Hypothalamus (tissue), 51 donors: ENCODE measurements around the gene PLEKHG3.

Experiments
- DNase-seq, 51 donors: peaks; one replicate each; lab custom pipeline; 2025; lab: John Stamatoyannopoulos, UW

Gene PLEKHG3

DNA sequence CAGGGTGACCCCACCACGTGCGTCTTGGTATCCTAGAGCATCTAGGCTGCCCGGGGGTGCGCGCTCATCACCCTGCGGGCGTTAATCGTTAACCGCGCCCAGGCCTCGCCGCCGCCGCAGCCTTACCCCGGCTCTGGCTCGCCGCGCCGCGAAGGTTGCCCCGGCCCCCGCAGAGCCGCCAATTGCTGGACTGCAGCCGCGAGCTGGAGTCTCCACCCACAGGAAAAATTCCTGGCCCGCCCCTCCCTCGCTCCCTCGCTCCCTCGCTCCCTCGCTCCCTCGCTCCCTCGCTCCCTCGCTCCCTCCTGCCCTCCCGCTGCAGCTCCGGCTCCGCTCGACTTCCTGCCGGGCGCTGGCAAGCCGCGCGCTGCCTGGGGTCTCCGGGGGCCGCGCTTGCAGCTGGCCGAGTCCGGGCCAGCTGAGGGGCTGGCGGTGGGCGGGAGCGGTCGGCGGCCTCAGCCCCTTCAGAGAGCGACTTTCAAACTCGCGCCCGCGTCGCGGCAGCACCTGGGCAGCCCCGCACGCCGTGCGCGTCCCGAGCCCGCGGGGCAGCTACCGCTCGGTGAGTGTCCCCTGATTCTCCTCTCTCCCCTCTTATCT, at the start of gene PLEKHG3:
TSS of gene PLEKHG3 (plus strand) at position 282 of the 600 bp plus-strand sequence. CDS start 23,208 bp downstream, outside the sequence.
- DNase-seq, result peak in 46 of 51 donors; percentile 23 to 91 (median 74)

DNA sequence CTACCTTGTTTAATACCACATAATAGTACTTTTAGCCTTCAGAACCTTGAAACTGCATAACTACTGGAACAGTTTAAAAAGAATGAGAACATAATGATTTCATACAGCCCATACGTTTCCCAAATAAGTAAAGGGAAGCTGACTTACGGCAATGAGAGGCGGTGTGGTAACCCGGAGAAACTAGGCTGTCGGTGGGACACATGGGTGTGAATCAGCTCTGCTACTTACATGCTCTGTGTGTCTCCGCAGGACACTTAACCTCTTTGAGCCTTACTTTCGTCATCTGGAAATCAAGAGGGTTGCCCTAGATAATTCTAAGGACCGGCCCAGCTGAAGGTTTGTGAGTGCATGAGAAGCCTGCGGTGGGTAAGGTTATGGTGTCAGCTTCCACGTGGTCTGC, 49.3 kb upstream of the PLEKHG3 start:
- no peak for DNase-seq

- no peak for DNase-seq
Measured at GRCh38 chr14:64656986-64657385, 47.2 kb upstream of the PLEKHG3 start.

- DNase-seq, result no peak
Measured at GRCh38 chr14:64658201-64658600, 46.0 kb upstream of the PLEKHG3 start.

GRCh38 chr14:64658700-64659264, 45.4 kb upstream of the PLEKHG3 start:
- DNase-seq, result peak in 3 of 51 donors; percentile 2 to 38 (median 4)

DNA sequence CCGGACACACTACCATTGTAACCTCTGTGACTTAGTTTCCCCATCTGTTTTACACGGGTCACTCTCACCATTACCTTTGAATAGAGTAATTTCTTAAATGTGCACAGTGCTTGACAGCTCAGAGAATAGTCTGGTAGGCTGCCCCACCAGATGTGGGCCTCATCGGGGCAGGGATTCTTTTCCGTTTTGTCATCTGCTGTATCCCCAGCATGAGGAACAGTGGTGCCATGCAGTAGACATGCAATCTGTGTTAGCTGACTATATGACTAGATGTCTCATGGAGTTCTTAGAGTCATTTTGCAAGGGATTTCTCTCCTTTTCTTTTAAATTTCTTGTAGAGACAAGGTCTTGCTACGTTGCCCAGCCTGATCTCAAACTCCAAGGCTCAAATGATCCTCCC, 44.9 kb upstream of the PLEKHG3 start:
- DNase-seq, result no peak

GRCh38 chr14:64663174-64663573, 41.0 kb upstream of the PLEKHG3 start:
- DNase-seq, result no peak

GRCh38 chr14:64671591-64671990, 32.6 kb upstream of the PLEKHG3 start:
- DNase-seq, result peak in 5 of 51 donors; percentile 4 to 68 (median 16)

- DNase-seq, result no peak
Measured at GRCh38 chr14:64673316-64673715, 30.9 kb upstream of the PLEKHG3 start.

DNA sequence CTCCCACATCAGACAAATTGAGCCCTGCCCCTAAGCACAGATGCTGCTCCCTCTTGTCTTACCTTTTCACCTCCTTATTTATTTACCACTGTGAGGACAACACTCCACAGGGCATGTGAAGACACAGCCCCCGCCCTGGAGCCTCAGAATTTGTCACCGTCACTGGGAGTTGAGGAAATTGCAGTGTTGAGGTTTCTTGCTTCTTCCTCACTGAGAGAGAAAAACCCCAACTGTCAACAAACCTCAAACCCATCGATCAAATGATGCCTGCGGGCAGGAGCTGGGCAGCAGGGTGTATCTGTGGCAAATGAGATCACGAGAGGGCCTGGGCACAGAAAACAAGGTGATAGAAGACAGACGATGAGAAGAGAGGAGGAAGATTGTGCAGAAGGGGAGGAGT, 30.5 kb upstream of the PLEKHG3 start:
- DNase-seq, result no peak

GRCh38 chr14:64674829-64675228, 29.4 kb upstream of the PLEKHG3 start:
- DNase-seq, result no peak

DNA sequence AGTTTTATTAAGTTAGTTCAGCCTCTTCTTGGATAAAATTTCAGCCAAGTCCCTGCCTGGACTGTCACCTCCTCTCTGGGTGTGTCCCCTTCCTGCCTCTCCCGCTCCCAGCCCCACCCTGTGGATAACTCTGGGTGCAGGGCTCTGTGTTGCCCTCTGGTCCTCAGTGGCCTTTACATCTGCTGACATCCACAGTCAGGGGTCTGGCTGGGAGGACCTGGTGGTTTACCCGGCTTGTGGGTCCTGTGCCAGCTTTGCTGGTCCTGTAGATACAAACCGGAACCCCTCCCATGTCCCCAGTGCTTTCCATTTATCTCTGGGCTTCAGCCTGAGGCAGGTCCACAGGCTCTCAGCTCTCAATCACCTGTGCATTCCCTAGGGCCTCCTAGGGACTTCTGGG, 28.9 kb upstream of the PLEKHG3 start:
- no peak for DNase-seq

DNA sequence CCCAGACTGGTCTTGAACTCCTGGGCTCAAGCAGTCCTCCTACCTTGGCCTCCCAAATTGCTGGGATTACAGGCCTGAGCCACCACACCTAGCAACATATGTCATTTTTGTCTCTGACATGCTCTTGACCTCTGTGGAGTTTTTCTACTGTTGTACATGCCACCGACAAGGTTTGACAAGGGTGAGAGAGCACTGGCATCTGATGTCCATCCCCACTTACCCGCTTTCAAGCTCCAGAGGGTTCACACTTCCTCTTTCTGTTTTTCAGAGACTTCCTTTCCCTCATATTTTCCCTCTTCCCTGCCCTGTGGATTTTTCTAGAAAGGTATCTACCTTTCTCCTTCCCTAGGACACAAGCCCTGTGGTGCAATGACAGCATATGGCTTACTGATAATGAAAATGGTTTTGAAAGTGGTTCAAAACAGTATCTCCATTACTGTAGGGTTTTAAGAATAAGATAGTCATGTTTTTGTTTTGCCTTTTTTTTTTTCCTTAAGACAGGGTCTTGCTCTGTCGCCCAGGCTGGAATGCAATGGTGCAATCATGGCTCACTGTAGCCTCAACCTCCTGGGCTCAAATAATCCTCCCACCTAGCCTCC, 27.7 kb upstream of the PLEKHG3 start:
- DNase-seq, result no peak

GRCh38 chr14:64680013-64680713, 24.1 kb upstream of the PLEKHG3 start:
- peak in 17 of 51 donors; percentile 13 to 69 (median 23) for DNase-seq

DNA sequence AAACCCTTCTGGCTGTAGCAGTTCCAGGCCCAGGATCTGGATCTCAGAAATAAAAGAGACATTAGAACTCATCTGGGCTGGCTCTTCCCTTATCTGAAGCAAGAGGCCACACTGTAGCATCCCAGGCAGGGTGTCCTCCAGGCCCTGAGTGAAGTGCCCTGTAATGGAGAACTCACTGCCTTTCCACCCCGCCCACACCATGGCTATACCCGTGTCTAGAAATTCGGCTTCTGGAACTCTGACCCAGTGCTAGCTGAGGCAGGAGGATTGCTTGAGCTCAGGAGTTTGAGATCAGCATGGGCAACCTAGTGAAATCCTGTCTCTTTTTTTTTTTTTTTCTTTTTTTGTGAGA, 23.5 kb upstream of the PLEKHG3 start:
- peak in 1 of 51 donors; percentile 47 for DNase-seq

DNA sequence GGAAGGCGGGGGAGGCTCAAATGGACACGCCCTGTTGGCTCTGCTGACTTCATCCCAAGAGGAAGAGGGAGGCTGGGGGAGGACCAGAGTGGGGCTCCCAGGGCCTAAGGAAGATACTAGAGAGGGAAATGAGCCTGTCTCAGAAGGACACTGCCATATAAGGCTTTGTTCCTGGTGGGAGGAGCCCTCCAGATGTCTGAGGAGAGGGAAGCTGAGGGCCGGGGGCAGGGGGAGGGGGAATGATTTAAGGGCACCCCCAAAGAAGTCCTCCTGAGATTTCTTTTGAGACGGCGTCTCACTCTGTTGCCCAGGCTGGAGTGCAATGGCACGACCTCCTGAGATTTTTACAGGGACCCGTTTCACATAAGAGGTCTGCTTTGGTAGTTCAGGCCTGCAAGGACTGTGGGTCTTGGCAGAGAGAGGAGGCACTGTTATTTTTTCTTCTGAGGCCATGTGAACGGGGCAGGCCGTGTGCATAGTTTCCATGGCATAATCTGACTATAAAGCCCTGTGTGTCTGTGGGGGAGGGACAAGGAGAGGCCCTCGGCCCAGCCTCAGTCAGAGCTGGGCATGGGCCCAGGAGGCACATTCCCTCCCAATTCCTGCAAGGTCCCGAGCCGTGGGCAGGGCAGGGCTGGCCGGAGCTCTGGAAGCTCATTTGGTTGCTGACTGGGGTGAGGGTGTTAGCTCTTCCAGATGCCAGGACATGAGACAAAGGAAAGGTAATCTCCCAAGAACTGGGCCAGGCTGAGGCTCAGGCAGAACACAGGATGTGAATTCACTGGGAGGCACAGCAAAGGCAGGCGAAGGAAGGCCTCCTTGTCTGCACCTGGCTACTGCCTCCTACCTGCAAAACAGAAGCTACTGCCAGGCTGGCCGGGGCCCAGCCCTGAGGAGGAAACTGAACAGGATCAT, 22.2 kb upstream of the PLEKHG3 start:
- peak in 46 of 51 donors; percentile 13 to 85 (median 64) for DNase-seq

- no peak for DNase-seq
Measured at GRCh38 chr14:64682843-64683242, 21.4 kb upstream of the PLEKHG3 start.

GRCh38 chr14:64683264-64683663, 21.0 kb upstream of the PLEKHG3 start:
- peak in 48 of 51 donors; percentile 15 to 93 (median 82) for DNase-seq

DNA sequence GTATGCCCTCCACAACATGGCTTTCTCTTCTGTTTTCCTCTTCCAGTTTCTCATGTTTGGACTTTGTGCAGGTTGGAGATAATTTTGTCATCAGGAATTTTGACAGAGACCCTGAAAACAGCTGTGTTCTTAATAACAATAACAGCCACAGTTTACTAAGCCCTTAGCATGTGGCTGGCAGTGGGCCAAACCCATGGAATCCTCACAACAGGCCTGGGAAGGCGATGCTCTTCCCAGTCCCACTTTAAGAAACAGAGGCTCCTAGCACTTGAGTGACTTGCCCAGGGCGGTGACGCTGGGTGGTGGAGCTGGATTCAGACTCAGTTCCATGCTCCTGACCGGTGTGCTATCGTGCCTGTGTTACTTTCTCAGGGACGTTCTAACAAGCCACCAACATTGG, 20.1 kb upstream of the PLEKHG3 start:
- DNase-seq, result peak in 7 of 51 donors; percentile 13 to 47 (median 24)
